ENCODE results near the gene FAM219A.

DNA sequence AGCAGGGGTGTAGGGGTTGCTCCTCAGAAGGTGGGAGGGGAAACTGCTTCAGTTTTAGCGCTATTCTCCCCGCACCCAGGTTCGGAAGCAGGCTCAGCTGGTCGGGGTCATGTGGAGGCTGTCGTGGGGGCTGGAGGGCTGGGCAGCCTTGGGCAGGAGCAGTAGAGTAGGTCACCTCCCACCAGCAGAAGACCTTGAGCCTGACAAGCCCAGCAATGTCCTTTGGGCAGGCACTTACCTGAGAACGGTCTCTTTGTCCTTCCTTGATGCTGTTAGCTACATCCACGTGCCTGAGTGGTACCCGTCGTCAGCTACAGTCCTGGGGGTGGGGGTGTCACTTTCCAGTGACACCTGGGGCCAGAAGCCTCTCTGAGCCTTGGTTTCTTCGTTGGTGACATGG, 44.1 kb upstream of the FAM219A start:
- TF ChIP-seq, protein P1, sequence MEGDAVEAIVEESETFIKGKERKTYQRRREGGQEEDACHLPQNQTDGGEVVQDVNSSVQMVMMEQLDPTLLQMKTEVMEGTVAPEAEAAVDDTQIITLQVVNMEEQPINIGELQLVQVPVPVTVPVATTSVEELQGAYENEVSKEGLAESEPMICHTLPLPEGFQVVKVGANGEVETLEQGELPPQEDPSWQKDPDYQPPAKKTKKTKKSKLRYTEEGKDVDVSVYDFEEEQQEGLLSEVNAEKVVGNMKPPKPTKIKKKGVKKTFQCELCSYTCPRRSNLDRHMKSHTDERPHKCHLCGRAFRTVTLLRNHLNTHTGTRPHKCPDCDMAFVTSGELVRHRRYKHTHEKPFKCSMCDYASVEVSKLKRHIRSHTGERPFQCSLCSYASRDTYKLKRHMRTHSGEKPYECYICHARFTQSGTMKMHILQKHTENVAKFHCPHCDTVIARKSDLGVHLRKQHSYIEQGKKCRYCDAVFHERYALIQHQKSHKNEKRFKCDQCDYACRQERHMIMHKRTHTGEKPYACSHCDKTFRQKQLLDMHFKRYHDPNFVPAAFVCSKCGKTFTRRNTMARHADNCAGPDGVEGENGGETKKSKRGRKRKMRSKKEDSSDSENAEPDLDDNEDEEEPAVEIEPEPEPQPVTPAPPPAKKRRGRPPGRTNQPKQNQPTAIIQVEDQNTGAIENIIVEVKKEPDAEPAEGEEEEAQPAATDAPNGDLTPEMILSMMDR (IDR thresholded peaks at IDR 0.05): no peak
- no peak for TF ChIP-seq POLR2A (IDR thresholded peaks at IDR 0.05)

All from prostate gland (tissue), 2 donors.